ENCODE data around the gene SPAG6.

The SPAG6 gene

DNA sequence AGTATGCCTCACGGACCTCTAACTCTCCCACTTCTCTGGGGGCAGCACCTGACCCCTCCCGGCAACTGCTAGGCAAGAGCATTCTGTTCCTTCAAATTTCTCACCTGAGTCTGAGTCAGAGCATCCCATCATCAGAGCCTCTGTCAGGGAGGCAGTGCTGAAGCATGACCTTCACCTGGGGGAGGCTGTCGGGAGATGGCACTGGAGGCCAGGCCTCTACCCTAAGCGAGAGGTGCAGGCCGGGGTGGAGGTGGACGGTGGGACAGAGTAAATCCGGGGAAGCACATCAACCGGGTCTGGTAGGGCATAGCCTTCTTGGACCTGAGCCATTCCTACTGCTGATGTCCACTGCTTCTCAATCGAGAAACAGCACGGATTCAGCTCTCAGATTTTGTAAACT, 90.4 kb downstream of the SPAG6 start:
- DNase-seq (ENCODE audit: low spot score), result no peak

DNA sequence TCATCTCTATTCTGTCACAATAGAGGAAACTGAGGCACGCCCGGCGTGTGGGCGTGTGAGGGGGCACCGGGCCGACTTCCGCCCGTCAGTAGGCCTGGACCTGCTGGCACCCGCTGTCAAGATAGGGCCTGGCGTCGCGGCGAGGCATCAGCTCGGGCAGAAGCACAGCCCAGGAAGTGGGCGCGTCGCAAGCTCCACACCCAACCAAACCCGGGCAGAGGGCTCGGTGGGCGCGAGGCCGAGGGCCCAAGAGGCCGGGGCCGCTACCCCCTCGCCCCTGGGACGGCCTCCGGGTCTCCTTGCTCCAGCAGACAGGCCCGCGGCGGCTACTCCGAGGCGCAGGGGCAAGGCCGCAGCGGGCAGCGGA, 91.2 kb downstream of the SPAG6 start:
- no peak for DNase-seq (ENCODE audit: low spot score)

DNA sequence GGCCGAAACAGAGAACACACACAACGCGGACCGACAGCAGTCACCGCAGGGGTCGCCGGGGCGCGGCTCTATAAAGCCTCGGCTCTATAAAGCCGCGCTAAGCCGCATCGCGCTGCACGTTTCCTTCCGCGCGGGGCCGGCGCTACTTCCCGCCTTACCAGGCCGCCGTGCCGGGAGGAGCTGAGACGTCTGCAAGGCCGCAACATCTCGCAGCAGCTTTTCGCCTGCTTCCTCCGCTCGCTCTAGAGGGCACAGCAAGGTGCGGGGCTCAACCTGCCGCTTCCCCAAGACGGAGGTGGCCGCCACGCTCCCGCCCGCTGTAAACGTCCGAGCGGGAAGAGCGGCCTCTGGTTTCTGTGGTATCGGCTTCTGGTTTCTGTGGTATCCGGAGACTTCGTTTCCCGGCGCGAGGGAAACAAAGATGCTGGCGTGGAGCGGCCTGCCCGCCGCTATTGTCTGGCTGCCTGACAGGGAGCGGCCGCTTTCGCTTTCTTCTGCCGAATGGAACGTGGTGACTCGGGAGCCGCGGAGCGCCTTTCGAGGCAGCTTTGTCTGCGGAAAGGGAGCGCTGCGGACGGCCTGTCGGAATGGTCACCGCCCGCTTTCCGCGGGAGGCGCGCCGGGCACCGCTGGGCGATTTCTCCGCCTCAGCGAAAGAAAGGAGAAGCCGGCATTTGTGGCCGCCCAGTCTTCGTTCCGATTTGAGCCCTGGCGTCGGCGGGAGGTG, 91.8 kb downstream of the SPAG6 start:
- peak; percentile 95 for DNase-seq (ENCODE audit: low spot score)

DNA sequence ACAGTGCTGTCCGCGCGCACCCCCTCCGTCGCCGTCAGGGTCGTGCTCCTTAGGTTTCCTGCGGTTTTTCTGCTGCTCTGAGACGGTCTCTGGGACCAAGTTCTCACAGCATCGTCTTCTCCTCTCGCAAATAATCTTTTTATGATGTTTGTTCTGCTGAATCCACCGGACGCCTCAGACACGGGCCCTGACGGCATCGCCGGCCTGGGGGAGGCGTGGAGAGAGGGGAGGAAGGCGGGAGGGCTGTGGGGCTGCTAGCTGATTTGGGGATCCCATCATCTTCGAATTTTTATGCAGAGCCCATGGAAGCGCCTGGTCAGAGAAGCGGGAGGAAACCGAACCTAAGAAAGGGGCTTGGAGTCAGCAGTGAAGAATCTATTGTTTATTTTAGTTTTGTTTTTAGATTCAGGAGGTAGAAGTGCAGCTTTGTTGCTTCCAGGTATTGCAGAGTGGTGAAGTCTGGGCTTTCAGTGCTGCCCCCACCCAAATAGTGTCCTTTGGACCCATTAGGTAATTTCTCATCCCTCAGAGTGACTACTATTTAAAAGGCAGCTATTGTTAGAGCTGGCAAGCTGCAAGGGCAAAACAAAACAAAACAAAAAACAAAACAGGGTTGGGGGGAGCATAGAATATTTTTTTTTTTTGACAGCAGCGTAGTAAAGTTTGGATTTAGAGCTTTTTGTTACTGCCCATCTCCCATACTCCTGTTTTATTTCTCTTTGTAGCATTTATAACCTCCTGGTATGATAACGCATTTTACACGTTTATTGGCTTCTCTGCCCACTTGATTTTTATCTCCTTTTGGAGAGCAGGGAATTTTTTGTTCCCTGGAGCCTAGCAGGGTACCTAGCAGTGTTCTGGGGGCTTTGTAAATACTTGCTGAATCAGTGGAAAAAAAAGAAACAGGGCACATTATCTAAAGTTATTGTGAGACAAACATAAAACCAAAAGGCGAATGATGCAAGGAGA, 92.6 kb downstream of the SPAG6 start:
- no peak for DNase-seq (ENCODE audit: low spot score)

DNA sequence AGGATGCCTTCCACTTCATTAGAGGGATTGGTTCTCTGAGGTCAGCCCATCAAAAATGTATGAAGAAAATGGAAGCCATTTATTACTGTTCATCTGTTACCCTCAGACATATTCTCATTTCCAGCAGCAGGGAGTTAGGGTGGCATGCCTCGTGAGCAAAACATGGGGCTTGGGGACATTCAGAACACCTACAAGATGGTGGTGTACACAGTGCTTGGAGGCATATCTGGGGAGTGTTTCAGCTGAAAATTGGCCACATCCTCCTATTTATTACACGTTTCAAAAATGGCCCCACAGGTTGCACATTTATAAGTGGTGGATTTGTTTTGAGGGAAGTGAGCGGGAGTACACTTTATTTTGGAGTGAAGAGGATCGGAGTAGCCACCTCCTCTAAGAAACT, 93.4 kb downstream of the SPAG6 start:
- DNase-seq (ENCODE audit: low spot score), result no peak

DNA sequence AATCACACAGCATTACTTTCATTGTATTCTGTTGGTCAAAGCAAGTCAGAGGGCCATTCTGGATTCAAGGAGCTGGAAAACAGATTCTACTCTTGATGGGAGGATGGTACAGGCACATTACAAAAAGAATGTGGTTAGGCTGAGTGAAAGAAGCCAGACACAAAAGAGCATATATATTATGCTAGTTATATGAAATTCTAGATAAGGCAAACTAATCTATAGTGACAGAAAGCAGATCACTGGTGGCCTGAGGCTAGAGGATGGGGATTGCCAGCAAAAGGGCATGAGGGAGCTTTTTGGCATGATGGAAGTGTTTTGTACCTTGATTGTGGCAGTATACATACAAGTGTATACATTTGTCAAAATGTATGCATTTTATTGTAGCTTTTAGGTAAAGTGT, 96.8 kb downstream of the SPAG6 start:
- DNase-seq (ENCODE audit: low spot score), result no peak

DNA sequence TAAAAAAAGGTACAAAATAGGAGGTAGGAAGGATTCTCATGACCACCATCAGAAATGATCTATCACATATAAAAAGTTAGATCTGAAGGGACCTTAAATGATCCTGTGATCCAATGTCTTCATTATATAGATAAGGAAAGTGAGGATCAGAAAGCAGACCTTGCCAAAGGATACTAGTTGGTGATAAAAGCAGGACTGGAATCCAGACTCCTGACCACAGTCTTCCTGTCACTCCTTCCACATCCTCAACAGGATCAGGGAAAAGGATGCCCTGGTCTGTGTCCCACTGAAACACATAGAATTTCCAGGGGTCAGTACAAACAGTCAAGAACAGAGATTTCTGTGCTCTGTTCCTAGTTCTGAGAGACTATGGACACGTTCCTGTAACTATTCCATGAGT, 97.2 kb downstream of the SPAG6 start:
- DNase-seq (ENCODE audit: low spot score), result no peak

DNA sequence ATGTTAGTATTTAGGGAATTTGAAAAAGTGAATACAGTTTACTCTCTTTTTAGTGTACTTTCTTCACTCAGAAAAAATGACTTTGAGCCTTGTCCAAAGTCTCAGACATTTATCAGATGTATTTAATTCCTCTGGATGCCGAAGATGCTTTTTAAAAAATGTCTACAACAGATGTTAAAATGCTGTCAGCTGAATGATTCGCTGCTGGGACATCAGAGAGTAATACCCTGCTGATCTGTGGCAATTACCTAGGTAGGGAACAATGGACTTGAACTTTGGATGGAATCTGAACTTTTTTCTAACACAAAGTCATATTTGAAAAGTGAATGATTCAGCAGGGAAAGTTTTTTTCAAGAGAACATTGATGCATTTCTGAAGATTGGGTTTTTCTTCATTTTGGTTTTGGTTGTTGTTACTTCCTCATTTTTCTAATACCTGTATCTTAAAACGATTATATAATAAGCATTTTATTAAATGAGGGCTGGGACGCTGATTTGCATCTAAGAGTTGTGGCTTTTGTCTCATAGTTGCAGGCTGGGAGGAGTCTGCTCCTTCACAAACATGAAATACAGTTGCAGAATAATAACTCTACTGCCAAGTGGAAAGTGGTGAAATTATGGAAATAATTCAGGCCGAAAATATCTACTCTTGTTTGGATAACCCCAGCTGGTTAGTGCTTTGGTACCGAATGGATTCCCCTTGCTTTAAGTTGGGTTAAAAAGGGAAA, 98.0 kb downstream of the SPAG6 start:
- DNase-seq (ENCODE audit: low spot score), result no peak

DNA sequence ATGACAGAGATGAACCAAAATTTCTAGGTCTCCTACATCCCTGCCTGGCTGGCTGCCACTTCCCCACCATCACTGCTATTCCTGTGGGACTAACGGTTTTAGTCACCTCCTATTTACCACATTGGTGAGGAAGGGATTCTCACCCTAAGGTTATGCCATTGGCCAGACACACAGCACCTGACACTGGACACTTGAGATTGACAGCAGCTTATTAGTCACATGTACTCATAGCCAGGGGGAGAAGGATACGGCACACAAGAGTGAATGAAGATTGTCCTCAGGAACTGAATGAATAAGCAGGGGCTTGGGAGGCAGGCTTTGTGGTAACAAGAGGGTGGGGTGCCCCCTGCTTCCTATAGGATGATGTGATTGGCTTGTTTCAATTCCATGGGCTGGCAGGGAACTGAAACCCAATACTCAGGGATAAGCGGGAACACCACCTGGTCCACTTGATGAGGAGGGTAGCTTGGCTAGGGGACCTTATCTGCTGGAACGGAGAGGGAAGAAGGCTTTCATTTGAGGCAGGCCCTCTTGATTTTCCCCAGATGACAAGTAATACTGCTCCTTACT, 99.0 kb downstream of the SPAG6 start:
- no peak for DNase-seq (ENCODE audit: low spot score)

DNA sequence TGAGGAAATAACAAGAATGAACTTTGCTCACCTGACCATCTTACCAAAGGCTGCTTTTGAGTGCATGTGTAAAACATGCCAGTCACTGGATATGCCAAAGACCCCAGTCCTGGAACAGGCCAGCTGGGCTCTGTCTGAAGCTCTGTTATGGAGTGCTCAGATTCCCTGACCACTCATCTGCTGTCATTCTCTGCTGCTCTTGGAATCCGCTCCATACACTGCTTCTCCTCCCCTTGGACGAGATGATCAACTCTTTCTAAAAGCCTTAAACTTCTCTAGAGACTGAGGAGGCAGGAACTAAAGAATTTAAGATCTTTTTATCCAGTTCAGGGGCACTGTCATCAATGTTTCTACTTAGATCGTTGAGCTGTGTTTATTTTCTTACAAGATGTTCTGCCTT, 100.2 kb downstream of the SPAG6 start:
- no peak for DNase-seq (ENCODE audit: low spot score)

DNA sequence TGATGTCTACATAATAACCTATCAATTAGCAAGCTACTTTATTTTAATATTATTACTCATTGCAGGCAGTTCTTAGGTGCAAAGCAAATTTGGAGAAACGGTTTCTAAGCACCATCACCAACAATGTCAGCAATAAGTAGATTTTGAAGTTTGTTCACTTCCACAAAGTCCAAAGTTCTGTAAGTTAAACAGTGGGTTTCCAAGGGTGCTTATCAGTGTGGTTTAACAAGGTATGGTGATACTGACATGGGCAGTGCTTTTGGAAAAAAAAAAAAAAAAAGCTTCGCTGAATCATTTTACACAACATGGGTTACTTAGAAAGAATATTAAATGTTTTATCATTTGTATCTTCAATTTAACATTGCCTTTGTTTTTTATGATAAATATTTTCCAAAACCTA, 101.8 kb downstream of the SPAG6 start:
- no peak for DNase-seq (ENCODE audit: low spot score)

DNA sequence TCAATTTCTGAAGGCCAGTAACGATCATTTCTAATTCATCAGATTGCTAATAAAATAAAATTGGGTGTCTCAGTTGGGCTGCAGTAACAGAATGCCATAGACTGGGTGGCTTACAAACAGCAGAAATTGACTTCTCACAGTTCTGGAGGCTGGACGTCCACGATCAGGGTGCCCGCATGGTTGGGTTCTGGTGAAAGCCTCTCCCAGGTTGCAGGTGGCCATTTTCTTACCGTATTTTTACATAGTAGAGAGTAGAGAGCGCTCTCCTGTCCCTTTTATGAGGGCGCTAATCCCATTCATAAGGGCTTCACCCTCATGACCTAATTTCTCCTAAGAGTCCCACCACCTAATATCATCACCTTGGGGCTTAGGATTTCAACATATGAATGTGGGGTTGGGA, 106.0 kb downstream of the SPAG6 start:
- DNase-seq (ENCODE audit: low spot score), result no peak

DNA sequence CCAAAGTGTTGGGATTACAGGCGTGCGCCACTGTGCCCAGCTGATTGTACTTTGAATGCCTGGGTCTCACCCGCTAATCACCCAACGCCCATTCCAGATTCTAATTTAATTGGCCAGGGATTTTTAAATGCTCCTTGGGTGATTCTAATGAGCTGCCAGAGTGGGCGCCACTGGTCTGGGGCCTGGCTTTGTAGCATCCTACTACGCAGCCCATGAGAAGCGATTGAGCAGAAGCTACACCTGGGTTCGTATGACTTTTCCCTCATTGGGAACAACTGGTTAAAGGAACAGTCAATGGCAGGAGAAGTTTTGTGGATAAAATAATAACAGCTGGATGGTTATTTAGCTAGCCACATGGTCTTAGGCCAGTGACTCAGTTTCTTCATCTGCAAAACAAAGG, 108.0 kb downstream of the SPAG6 start:
- no peak for DNase-seq (ENCODE audit: low spot score)

DNA sequence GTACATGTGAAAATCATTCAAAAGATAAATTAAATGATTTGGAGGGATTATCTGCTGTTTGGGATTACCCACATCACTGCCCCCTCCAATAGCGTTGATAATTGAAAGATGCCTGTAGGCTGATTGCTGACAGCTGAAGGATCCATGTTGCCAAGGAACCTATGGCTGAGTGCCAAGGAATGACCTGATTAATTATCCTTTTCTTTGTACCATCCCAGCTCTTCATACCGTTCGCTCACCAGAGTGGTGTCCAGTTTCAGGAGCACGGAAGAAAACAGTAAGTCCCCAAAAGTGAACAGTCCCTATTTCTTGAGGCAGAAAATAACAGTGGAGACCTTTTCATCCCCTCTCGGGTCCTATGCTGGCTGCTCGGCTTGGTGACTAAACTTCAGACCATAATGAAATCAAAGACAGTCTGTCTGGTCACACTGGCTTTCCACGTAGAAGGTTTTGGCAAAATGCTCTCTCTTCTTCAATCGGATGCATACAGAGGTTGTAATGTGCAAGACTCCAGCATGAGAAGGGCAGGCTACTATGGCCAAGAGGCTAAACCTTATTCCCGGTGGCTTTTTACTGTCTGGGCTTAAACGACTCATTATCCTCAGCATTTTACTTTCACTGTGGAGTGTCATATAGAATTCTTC, 108.8 kb downstream of the SPAG6 start:
- DNase-seq (ENCODE audit: low spot score), result no peak

DNA sequence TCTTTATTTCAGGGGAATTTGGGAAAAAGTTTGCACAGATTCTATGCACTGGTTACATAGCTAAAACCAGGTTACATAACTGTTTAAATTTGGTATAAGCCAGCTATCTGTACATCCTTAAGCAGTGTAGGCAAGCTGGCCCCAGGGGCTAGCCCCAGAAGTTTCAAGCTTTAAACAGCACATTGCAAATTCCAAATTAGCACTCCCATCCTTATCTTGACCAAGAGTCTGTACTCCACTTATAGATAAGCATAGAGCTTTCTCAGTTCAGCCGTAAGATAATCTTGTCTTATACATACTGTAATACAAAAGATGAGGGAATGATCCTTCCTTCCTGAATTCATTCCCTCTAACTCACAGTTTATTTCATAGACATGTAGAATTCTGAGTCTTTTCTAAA, 109.3 kb downstream of the SPAG6 start:
- no peak for DNase-seq (ENCODE audit: low spot score)

DNA sequence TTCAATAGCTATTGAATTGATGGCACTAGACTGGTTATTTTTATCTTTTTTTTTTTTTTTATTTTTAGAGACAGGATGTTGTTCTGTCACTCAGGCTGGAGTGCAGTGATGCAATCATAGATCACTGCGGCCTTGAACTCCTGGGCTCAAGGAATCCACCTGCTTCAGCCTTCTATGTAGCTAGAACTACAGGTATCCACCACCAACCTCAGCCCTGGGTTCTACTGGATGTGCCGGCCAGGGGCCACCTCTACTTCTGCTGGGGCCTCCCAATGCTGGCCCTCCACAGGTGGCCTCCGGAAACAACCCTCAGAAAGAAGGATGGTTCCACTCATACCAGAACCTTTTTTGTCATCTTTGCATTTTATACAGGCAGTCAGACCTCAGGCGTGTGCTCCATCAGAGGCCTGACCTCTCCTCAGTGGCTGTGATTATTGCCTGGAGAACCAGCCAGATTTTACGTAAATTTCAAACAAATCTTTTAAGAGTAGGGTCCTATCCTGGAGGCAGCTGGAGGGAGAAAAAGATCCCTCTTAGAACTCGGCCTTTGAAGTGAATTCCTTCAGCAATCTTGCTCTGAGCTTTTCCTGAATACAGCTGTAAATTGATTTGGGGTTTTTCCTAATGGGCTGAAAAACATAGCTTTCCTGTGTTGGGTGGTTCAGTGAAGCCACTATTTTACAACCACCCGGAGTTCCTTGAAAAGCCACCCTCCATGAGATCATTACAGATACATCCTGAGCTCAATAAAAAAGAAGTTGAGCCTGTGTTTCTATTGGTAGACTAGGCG, 110.0 kb downstream of the SPAG6 start:
- DNase-seq (ENCODE audit: low spot score), result no peak

DNA sequence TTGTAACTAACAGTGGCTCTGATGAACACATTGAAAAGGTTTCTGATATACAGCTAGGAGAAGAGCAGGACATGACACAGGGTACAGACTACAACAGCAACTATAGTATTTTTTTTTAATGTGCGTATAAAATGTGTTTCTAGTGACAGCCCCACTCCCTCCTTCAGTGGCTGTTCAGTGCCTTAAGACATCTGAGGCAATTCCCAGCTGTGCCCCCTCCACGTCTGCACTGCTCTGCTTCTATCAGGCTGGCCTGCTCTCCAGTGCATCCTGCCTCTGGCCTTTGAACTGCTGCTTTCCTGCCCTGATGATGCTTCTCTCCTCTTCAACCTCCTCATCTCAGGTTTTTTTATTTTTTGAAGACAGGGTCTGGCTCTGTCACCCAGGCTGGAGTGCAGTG, 111.2 kb downstream of the SPAG6 start:
- DNase-seq (ENCODE audit: low spot score), result no peak

DNA sequence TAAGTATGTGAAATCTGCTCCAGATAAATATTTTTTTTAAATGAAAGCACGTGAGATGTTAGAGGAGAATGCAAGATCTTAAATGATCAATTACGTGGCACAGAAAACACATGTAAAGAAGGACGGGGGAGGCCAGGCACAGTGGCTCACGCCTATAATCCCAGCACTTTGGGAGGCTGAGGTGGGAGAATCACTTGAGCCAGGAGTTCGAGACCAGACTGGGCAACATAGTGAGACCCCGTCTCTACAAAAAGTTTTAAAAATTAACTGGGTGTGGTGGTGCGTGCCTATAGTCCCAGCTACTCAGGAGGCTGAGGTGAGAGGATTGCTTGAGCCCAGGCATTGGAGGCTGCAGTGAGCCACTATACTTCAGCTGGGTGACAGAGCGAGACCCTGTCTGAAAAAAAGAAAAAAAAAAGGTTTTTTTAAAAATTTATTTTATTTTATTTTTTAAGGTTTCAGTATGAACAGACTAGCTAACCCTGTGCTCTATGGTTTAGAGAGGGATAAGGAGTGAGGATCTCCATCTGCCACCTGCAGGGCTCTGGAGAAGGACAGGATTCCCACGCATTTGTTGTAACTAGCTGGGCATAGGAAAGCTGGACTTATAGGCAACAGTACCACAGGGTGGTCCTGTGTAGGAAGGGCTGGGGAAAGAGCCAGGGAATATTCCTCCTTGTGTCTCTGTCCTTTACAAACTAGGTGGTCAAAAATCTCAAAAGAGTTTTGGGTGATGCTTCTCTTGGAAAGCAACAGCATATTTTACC, 113.2 kb downstream of the SPAG6 start:
- DNase-seq (ENCODE audit: low spot score), result no peak

DNA sequence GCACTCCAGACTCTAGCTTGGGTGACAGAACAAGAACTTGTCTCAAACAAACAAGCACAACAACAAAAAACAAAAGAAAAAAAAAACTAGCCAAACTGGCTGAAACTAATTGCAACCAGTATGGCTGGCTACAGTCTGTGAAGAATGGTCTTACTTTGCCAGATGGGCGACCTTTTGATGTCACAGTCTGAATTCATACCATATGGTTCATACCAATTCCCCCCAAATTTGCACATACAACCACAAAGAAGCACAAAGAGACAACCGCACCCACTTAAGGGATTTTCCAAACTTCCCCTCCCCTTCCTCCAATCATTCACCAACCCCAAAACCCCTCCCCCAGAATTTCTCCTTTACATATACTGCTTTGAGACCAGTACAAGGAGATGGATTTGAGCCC, 114.2 kb downstream of the SPAG6 start:
- no peak for DNase-seq (ENCODE audit: low spot score)

DNA sequence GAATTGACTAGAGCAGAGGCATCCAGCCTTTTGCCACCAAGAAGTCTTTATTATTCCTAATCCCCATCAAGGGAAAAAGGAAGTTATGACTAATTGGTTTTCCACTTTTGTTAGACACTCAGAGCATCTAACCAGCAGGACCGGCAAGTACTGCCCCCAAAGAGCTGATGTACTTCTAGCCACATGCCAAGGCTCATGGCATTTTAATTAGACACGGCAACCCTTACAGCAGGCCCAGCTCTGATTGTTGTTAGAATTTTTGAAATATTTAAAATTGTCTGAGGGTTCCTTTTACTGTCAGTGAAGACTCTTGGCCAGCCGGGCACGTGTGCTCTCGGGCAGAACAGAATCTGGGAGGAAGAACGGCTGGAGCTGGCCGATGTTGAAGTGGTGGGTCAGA, 114.8 kb downstream of the SPAG6 start:
- DNase-seq (ENCODE audit: low spot score), result no peak

All from left forelimb (tissue), 1 donor.